ENCODE results near the gene PAFAH2.
"Not testable (repeated sequence)": the region's sequence is repeated elsewhere in the genome, so short reads cannot be mapped to it uniquely, and the experiment has no call there.

PAFAH2 gene

GRCh38 chr1:26009796-26010447 is 12.1 kb upstream of the PAFAH2 start:
- no peak for DNase-seq

GRCh38 chr1:26006710-26007109 is 8.8 kb upstream of the PAFAH2 start:
- no peak for DNase-seq

- DNase-seq = no peak
Observed at GRCh38 chr1:26005434-26006105, 7.7 kb upstream of the PAFAH2 start.

GRCh38 chr1:26003756-26004155 is 5.9 kb upstream of the PAFAH2 start:
- DNase-seq = no peak

GRCh38 chr1:26003262-26003661 is 5.4 kb upstream of the PAFAH2 start:
- no peak for DNase-seq

GRCh38 chr1:25999041-25999800 is 1.4 kb upstream of the PAFAH2 start:
- no peak for DNase-seq

GRCh38 chr1:25996966-25997827 is 666 bp downstream of the PAFAH2 start:
- no peak for DNase-seq

GRCh38 chr1:25994402-25995150 is 3.3 kb downstream of the PAFAH2 start:
- no peak for DNase-seq

GRCh38 chr1:25993197-25993951 is 4.5 kb downstream of the PAFAH2 start:
- no peak for DNase-seq

- DNase-seq = no peak
Observed at GRCh38 chr1:25992689-25993171, 5.1 kb downstream of the PAFAH2 start.

- DNase-seq = no peak
Observed at GRCh38 chr1:25991937-25992688, 5.8 kb downstream of the PAFAH2 start.

- DNase-seq = no peak
Observed at GRCh38 chr1:25990702-25991395, 7.0 kb downstream of the PAFAH2 start.

- no peak for DNase-seq
Observed at GRCh38 chr1:25990251-25990650, 7.6 kb downstream of the PAFAH2 start.

- no peak for DNase-seq
Observed at GRCh38 chr1:25989440-25990234, 8.2 kb downstream of the PAFAH2 start.

- no peak for DNase-seq
Observed at GRCh38 chr1:25987951-25988350, 9.9 kb downstream of the PAFAH2 start.

- DNase-seq = not testable (repeated sequence)
Observed at GRCh38 chr1:25986773-25987172, 11.1 kb downstream of the PAFAH2 start.

- DNase-seq = no peak
Observed at GRCh38 chr1:25985670-25986069, 12.2 kb downstream of the PAFAH2 start.

- no peak for DNase-seq
Observed at GRCh38 chr1:25985171-25985570, 12.7 kb downstream of the PAFAH2 start.

- no peak for DNase-seq
Observed at GRCh38 chr1:25979210-25979609, 18.7 kb downstream of the PAFAH2 start.

Data from NCI-H1105 (cell line).